Keratinocyte (primary cell): Measurements from ENCODE around the gene RBM46. TPM values are rescaled to one million over a fixed set of nuclear protein-coding genes. Genes with fewer than 3 reads are reported as not detected.
A peak's percentile ranks its signal among the peaks of the same experiment; 100 is the strongest.

Source experiments
- DNase-seq: peaks from one replicate; pipeline ENCODE4 v3.0.0-alpha.2; 2011; ENCODE audit warnings: low read depth, missing footprints, low spot score
- FAIRE-seq: peaks from 2 replicates; lab custom pipeline; 2011; peaks lifted over from hg19 to GRCh38; lab: Jason Lieb, UNC
- H2AFZ ChIP-seq: 2 replicates; pipeline ENCODE4 v1.6.0; 2012; ENCODE audit warnings: low read length, control low read depth, inconsistent platforms; ENCODE audit not compliant: control insufficient read depth
- H3K27ac ChIP-seq: 2 replicates; pipeline ENCODE4 v1.5.1; 2011; ENCODE audit warnings: low read length; ENCODE audit not compliant: control insufficient read depth, insufficient read depth
- H3K27me3 ChIP-seq: 3 replicates; pipeline ENCODE4 v1.6.0; 2011; ENCODE audit warnings: low read length; ENCODE audit not compliant: control insufficient read depth, insufficient read depth; ENCODE audit errors: extremely low read depth
- H3K36me3 ChIP-seq, 2 experiments: 2 replicates in 1 of 2; 3 replicates in 1 of 2; pipeline ENCODE4 v1.5.1; 2011; ENCODE audit warnings: low read length in 2 of 2, mild to moderate bottlenecking in 1 of 2; ENCODE audit not compliant: control insufficient read depth in 2 of 2, insufficient read depth in 2 of 2; ENCODE audit errors: extremely low read depth in 1 of 2
- H3K4me1 ChIP-seq: 3 replicates; pipeline ENCODE4 v1.5.1; 2011; ENCODE audit warnings: low read length; ENCODE audit not compliant: control insufficient read depth, insufficient read depth; ENCODE audit errors: extremely low read depth
- H3K4me2 ChIP-seq: 3 replicates; pipeline ENCODE4 v1.6.0; 2011; ENCODE audit warnings: low read depth, low read length; ENCODE audit not compliant: control insufficient read depth, insufficient read depth; ENCODE audit errors: extremely low read depth
- H3K4me3 ChIP-seq, 3 experiments: fragments of 200-600 bp in 1 of 3; sonication (generic) in 1 of 3; 2 replicates in 2 of 3; 3 replicates in 1 of 3; pipeline ENCODE4 v1.5.1; 2011 to 2016; ENCODE audit warnings: low read length in 3 of 3, mild to moderate bottlenecking in 3 of 3, control low read depth in 2 of 3, inconsistent platforms in 1 of 3, low read depth in 1 of 3, mixed read lengths in 1 of 3, mixed run types in 1 of 3, moderate library complexity in 1 of 3; ENCODE audit not compliant: control insufficient read depth in 2 of 3, insufficient read depth in 2 of 3; ENCODE audit errors: extremely low read depth in 1 of 3
- H3K79me2 ChIP-seq: 2 replicates; pipeline ENCODE4 v1.6.0; 2012; ENCODE audit warnings: low read length; ENCODE audit not compliant: control insufficient read depth, insufficient read depth
- H3K9ac ChIP-seq: 3 replicates; pipeline ENCODE4 v1.6.0; 2011; ENCODE audit warnings: low read length; ENCODE audit not compliant: control insufficient read depth, insufficient read depth; ENCODE audit errors: extremely low read depth
- H3K9me1 ChIP-seq: 3 replicates; pipeline ENCODE4 v1.6.0; 2011; ENCODE audit warnings: low read length; ENCODE audit not compliant: control insufficient read depth, insufficient read depth; ENCODE audit errors: extremely low read depth
- H3K9me3 ChIP-seq: 2 replicates; pipeline ENCODE4 v1.5.1; 2012; ENCODE audit warnings: low read depth, low read length; ENCODE audit not compliant: control insufficient read depth
- H4K20me1 ChIP-seq: 3 replicates; pipeline ENCODE4 v1.6.0; 2011; ENCODE audit warnings: low read length; ENCODE audit not compliant: control insufficient read depth, insufficient read depth; ENCODE audit errors: extremely low read depth
- CTCF ChIP-seq, 3 experiments: IDR thresholded peaks in 1 of 3; conservative IDR thresholded peaks in 1 of 3; optimal IDR thresholded peaks in 1 of 3; 2 replicates in 2 of 3; 3 replicates in 1 of 3; pipeline versions ENCODE3 to v1.5.1; 2011; ENCODE audit warnings: low read length in 3 of 3, mild to moderate bottlenecking in 3 of 3, moderate library complexity in 2 of 3, control low read depth in 1 of 3, inconsistent platforms in 1 of 3; ENCODE audit not compliant: insufficient read depth in 2 of 3; ENCODE audit errors: extremely low read depth in 1 of 3
- EZH2 ChIP-seq: IDR thresholded peaks from one replicate; pipeline ENCODE4 v1.6.1; 2012; ENCODE audit warnings: inconsistent platforms, mild to moderate bottlenecking, low read length, moderate library complexity
- dilution Hi-C: fragments of 300-500 bp; cut with MboI; formaldehyde crosslinking; loops from one replicate; pipeline ENCODE4 v1.7.0; 2020; ENCODE audit warnings: low sequenced_read_pairs; ENCODE audit not compliant: extremely low pct_ligation_motif_present
- polyA plus RNA-seq, 5 experiments: library from polyadenylated mRNA; depleted of rRNA in 3 of 5; stranded (reverse) in 3 of 5; stranded (forward) in 1 of 5; unstranded in 1 of 5; fragments of >200 nt; gene quantifications; 1 replicate in 1 of 5; 2 replicates in 3 of 5; 3 replicates in 1 of 5; pipeline versions ENCODE4 v1.2.1 to v1.2.3, GENCODE V29; 2011 to 2012; ENCODE audit warnings: missing spikeins in 2 of 5, low read depth in 1 of 5, low replicate concordance in 1 of 5

RBM46 gene
- polyA plus RNA-seq, 1 donor (not counting 4 experiments of a cell fraction or from before 2014, with no cell fraction given): 0.04 TPM

DNA sequence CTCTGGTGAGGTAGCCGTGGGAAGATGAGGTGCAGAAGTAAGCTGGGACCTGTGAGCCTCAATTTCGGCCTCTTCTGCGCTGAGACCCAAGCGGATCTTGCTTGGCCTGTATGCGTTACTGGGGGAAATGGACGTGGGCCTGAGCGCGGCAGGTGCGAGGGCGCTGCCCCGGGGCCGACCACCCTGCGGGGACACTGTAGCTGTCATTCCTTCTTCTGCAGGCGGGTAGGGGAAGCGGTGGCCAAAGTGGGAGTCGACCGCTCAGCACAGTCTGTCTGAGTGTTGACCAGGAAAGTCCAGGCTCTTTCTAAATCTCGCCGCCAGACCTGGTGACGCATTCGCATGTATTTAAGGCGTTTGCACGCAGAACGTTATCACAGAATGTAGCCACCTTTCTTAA lies 40.6 kb upstream of the RBM46 start:
- Histone ChIP-seq H3K9ac (no peak overlapping the region), H4K20me1 (no peaks in the 10 kb centered on the region), H3K4me1 (peaks cover 29% of the 10 kb centered on the region), H3K79me2 (no peaks in the 10 kb centered on the region), H3K4me2 (no peak overlapping the region), H3K27me3 (peaks cover 34% of the 10 kb centered on the region), H3K36me3 (no peaks in the 10 kb centered on the region), H3K9me3 (no peaks in the 10 kb centered on the region), H3K4me3 (no peak overlapping the region), H3K27ac (no peak overlapping the region), H2AFZ (no peak overlapping the region), H3K9me1 (no peaks in the 10 kb centered on the region)
- FAIRE-seq (no peak), DNase-seq (no peak)
- dilution Hi-C loops: no loop called here
- no peak for TF ChIP-seq CTCF (optimal IDR thresholded peaks at IDR 0.05 in 1 of 3, IDR thresholded peaks at IDR 0.05 in 1 of 3, conservative IDR thresholded peaks at IDR 0.05 in 1 of 3; ENCODE audit: extremely low read depth in 1 of 3, insufficient read depth in 2 of 3, low read length in 3 of 3)

DNA sequence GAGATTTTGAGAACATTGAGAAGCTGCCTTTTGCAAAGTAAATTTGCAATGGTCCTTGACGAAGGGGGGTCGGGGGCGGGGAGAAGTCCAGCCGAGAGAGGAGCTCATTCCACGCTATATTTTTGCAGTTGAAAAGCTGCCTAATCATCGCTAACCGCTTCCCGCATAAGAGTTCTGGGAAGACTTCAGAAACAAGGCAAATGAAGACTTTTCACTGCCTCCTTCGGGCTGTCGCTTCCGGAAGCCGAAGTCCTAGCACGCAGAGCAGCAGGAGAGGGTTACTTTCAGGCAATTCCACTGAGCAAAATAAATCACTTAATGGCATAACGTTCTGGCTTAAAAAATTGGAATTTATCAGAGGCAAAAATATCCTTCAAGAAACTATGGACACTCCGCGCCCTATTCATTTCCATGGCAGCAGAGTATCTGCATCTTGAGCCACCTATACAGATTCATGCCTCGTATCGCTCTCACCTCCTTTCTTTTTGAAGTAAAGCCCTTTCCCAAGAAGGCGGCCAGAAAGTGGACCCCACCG lies 39.9 kb upstream of the RBM46 start:
- Histone ChIP-seq H3K9ac (no peak overlapping the region), H3K9me1 (no peaks in the 10 kb centered on the region), H3K4me3 (no peak overlapping the region), H3K36me3 (no peaks in the 10 kb centered on the region), H3K9me3 (no peaks in the 10 kb centered on the region), H3K27me3 (peaks cover 34% of the 10 kb centered on the region), H3K4me2 (no peak overlapping the region), H3K79me2 (no peaks in the 10 kb centered on the region), H4K20me1 (no peaks in the 10 kb centered on the region), H3K27ac (no peak overlapping the region), H3K4me1 (peaks cover 29% of the 10 kb centered on the region), H2AFZ (no peak overlapping the region)
- TF ChIP-seq CTCF (optimal IDR thresholded peaks at IDR 0.05 in 1 of 3, IDR thresholded peaks at IDR 0.05 in 1 of 3, conservative IDR thresholded peaks at IDR 0.05 in 1 of 3; ENCODE audit: extremely low read depth in 1 of 3, insufficient read depth in 2 of 3, low read length in 3 of 3) (no peak), EZH2 (no peak)
- DNase-seq (no peak), FAIRE-seq (peak; percentile 23)
- dilution Hi-C loops: no loop called here
